Progenitor cell of endocrine pancreas (in vitro differentiated cells): ENCODE data around the gene ZNF618. TPM values are rescaled to one million over a fixed set of nuclear protein-coding genes. Genes with fewer than 3 reads are reported as not detected.
A peak's percentile ranks its signal among the peaks of the same experiment; 100 is the strongest.

Source experiments
- DNase-seq: peaks from one replicate; pipeline ENCODE4 v3.0.0; 2021; ENCODE audit warnings: low spot score; ENCODE audit not compliant: unreplicated experiment
- H3K27ac Mint-ChIP-seq: 2 replicates; pipeline ENCODE4 v1.8.0; 2021; ENCODE audit warnings: mild to moderate bottlenecking, moderate library complexity, mixed read lengths
- H3K27me3 Mint-ChIP-seq: 2 replicates; pipeline ENCODE4 v1.8.0; 2021; ENCODE audit warnings: mixed read lengths
- H3K36me3 Mint-ChIP-seq: 2 replicates; pipeline ENCODE4 v1.8.0; 2022; ENCODE audit warnings: mixed read lengths; ENCODE audit not compliant: insufficient read depth
- H3K4me1 Mint-ChIP-seq: 2 replicates; pipeline ENCODE4 v1.8.0; 2021; ENCODE audit warnings: low read depth, mixed read lengths
- H3K4me3 Mint-ChIP-seq: 2 replicates; pipeline ENCODE4 v1.8.0; 2021; ENCODE audit warnings: low read depth, mild to moderate bottlenecking, moderate library complexity, mixed read lengths
- H3K9me3 Mint-ChIP-seq: 2 replicates; pipeline ENCODE4 v1.8.0; 2021; ENCODE audit warnings: low read depth, mixed read lengths
- total RNA-seq: library from RNA; stranded (reverse); gene quantifications from 2 replicates; pipeline ENCODE4 v1.2.1, GENCODE V29; 2021
- TF ChIP-seq, protein P1 (sequence below): fragments of 200-600 bp; sonication (generic); IDR thresholded peaks from one replicate; pipeline ENCODE4 v1.5.0; 2021; ENCODE audit warnings: antibody characterized with exemption, mild to moderate bottlenecking; ENCODE audit not compliant: unreplicated experiment

ZNF618 gene
- total RNA-seq, 1 donor from 2014 or later, result 85.8 TPM

DNA sequence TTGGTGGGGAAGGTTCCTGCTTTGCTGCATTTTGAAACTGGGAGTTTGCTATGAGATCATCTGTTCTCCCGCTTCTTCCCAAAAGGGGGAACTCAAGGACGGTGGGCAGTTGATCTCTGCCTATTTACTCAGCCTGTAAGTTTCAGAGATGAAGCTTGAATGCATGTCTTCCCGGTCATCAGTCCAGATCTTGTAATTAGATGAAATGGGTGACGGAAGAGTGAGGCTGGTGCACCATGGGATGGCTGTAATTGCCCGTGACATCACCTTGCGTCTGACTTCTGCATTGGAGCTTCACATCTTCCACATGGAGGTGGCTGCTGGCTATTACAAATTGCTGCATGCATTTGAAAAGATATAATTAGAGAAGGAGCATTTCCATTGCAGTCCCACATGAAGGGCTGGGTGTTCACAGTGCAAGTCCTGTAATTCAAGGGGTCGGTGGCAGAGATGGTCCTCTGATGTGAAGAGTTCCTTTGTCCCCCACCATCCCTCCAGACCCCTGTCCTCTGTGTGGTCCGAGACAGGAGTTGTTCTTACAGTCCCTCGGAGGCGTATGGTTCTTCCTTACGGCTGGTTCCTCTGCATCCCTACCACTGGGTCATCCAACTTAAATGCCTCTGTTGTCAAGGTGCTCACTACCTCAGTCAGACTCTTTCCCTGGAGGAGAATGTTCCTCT is 72.9 kb downstream of the ZNF618 start:
- Mint-ChIP-seq H3K36me3 (peaks cover 7% of the 10 kb centered on the region), H3K27me3 (no peaks in the 10 kb centered on the region), H3K9me3 (no peaks in the 10 kb centered on the region), H3K27ac (no peak overlapping the region), H3K4me1 (peaks cover 8% of the 10 kb centered on the region), H3K4me3 (no peak overlapping the region)
- TF ChIP-seq, protein P1, sequence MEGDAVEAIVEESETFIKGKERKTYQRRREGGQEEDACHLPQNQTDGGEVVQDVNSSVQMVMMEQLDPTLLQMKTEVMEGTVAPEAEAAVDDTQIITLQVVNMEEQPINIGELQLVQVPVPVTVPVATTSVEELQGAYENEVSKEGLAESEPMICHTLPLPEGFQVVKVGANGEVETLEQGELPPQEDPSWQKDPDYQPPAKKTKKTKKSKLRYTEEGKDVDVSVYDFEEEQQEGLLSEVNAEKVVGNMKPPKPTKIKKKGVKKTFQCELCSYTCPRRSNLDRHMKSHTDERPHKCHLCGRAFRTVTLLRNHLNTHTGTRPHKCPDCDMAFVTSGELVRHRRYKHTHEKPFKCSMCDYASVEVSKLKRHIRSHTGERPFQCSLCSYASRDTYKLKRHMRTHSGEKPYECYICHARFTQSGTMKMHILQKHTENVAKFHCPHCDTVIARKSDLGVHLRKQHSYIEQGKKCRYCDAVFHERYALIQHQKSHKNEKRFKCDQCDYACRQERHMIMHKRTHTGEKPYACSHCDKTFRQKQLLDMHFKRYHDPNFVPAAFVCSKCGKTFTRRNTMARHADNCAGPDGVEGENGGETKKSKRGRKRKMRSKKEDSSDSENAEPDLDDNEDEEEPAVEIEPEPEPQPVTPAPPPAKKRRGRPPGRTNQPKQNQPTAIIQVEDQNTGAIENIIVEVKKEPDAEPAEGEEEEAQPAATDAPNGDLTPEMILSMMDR, result no peak
- no peak for DNase-seq

DNA sequence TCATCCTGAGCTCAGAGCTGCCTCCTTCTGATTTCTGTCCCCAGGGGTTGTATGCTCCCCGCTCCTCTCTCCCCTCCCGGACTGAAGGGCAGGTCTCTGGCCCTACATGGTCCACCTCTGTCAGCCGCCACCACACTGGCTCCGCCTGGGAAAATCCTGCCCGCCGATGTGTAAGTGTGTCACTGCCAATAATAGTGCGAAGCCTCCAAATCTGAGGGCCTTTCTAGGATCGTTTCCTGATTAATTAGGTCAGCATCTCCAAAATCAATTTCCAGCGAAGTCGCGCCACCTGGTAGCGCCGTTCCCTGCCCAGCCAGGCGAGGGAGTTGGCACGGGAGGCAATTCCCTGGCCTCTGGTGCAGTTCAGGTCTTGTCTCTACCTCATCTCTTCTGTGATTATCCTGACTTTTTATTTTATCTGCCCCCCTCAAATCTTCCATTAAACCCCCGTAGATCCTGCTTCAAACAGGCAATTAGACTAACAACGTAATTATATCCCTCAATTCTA is 73.5 kb downstream of the ZNF618 start:
- no peaks in the 10 kb centered on the region for H3K27me3 Mint-ChIP-seq

DNA sequence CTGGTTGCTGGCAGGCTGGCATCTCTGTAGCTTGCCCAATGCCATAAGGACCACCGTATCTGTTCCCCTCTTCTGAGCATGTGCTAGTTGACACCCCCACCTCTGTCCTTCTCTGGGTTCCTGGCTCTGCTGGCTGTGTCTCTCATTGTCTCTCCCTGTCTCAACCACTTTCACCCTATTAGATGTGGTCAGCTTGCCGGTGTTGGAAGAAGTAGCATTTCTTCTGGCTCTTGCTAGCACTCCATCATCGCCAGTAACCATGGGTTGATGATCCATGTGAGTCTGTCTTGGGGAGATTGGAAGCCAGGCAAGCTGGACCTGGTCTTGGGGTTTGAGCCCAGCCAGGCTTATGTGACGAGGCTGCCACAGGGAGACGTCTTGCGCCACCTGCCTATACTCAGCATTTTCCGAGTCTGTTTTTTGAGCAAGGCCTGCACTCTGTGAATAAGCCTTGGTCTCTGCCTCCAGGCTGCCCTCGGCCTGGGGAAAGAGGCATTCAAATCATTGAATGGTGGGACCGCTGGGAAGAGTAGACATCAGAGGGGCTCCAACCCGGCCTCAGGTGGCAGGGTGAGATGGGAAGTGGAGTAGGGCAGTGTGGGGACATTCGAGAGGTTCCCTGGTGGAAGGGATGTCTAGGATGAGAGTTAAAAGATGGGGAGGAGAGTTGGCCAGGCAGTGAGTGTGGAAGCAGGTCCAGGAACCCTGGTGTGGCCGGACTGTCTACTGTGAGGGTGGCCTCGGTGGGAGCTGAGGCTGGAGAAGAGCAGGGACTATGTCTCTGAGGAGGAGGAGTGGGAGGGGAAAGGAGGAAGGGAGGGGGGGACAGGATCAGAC is 74.3 kb downstream of the ZNF618 start:
- H3K4me1 Mint-ChIP-seq, result peaks cover 15% of the 10 kb centered on the region
- TF ChIP-seq, protein P1, result no peak
- H3K27ac Mint-ChIP-seq, result peak overlapping the region; percentile 4
- H3K9me3 Mint-ChIP-seq, result no peaks in the 10 kb centered on the region
- no peak overlapping the region for H3K4me3 Mint-ChIP-seq
- H3K36me3 Mint-ChIP-seq, result peaks cover 4% of the 10 kb centered on the region
- no peaks in the 10 kb centered on the region for H3K27me3 Mint-ChIP-seq
- no peak for DNase-seq

More for the DNA sequence above, 73.5 kb downstream of the ZNF618 start:
- Mint-ChIP-seq H3K4me3 (no peak overlapping the region), H3K27ac (peak overlapping the region; percentile 84), H3K4me1 (peaks cover 11% of the 10 kb centered on the region), H3K9me3 (no peaks in the 10 kb centered on the region), H3K36me3 (peaks cover 7% of the 10 kb centered on the region)
- no peak for DNase-seq
- TF ChIP-seq, protein P1, result no peak

DNA sequence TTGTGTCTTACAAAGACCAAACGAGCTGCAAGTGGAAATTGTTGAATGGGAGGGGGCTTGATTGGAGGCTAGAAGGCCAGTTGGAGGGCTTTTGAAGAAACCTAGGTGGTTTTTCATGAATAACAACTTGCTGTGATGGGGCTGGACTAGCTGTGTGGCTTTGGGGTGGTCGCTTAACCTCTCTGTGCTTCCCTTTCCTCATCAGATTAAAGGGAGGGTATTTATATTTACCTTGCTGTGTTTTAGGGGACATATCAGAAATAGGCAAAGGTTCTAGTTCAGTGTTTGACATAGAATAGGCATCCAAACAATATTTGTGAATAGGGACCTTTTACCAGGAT is 74.9 kb downstream of the ZNF618 start:
- H3K27me3 Mint-ChIP-seq, result no peaks in the 10 kb centered on the region
- no peaks in the 10 kb centered on the region for H3K9me3 Mint-ChIP-seq
- TF ChIP-seq, protein P1, result no peak
- H3K4me3 Mint-ChIP-seq, result no peak overlapping the region
- no peak overlapping the region for H3K27ac Mint-ChIP-seq
- no peak for DNase-seq
- peaks cover 15% of the 10 kb centered on the region for H3K4me1 Mint-ChIP-seq
- H3K36me3 Mint-ChIP-seq, result peaks cover 4% of the 10 kb centered on the region

DNA sequence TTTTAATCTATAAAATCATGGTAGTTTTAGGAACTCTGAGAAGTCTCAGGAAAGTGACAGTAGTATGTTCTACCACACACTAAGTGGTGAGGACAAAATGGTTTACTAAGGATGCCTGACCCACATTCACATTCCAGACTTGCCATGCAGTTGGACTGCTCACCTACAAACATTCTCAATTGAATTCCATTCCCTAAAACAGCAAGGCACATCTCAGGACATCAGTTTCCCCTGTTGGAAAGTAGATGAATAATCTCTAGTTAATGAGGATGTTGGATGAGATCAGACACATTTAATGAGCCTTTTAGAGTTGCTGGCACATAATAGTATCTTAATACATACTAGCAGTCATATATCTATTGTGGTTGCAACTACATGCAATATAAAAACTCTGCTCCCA is 76.6 kb downstream of the ZNF618 start:
- no peak overlapping the region for H3K4me3 Mint-ChIP-seq
- TF ChIP-seq, protein P1, result no peak
- peaks cover 4% of the 10 kb centered on the region for H3K36me3 Mint-ChIP-seq
- no peak for DNase-seq
- H3K9me3 Mint-ChIP-seq, result no peaks in the 10 kb centered on the region
- peaks cover 16% of the 10 kb centered on the region for H3K4me1 Mint-ChIP-seq
- no peaks in the 10 kb centered on the region for H3K27me3 Mint-ChIP-seq
- H3K27ac Mint-ChIP-seq, result no peak overlapping the region
